Kidney epithelial cell (primary cell): Measurements from ENCODE around the gene ZNF638. TPM values are rescaled to one million over a fixed set of nuclear protein-coding genes. Genes with fewer than 3 reads are reported as not detected.
"Not testable (repeated sequence)": the region's sequence is repeated elsewhere in the genome, so short reads cannot be mapped to it uniquely, and the experiment has no call there.

ENCODE experiments used
- DNase-seq: peaks from one replicate; pipeline ENCODE4 v3.0.0-alpha.2; 2010; ENCODE audit warnings: low read depth
- H3K27me3 ChIP-seq: 2 replicates; pipeline ENCODE4 v1.6.0; 2011; ENCODE audit warnings: low read length; ENCODE audit not compliant: control insufficient read depth, insufficient read depth
- H3K36me3 ChIP-seq: 2 replicates; pipeline ENCODE4 v1.5.1; 2011; ENCODE audit warnings: low read length; ENCODE audit not compliant: control insufficient read depth, insufficient read depth
- H3K4me3 ChIP-seq: 2 replicates; pipeline ENCODE4 v1.5.1; 2011; ENCODE audit warnings: low read depth, mild to moderate bottlenecking, control low read depth, low read length
- CTCF ChIP-seq: IDR thresholded peaks from 2 replicates; pipeline ENCODE4 v1.5.1; 2011; ENCODE audit warnings: mild to moderate bottlenecking, moderate library complexity, low read length, control low read depth, inconsistent platforms; ENCODE audit not compliant: insufficient read depth, poor library complexity, severe bottlenecking
- total RNA-seq: library from RNA; depleted of rRNA; stranded (reverse); fragments of >200 nt; gene quantifications from 2 replicates; pipeline ENCODE4 v1.2.3, GENCODE V29; 2015

Gene ZNF638
- total RNA-seq, 1 donor from 2014 or later = 109 TPM

DNA sequence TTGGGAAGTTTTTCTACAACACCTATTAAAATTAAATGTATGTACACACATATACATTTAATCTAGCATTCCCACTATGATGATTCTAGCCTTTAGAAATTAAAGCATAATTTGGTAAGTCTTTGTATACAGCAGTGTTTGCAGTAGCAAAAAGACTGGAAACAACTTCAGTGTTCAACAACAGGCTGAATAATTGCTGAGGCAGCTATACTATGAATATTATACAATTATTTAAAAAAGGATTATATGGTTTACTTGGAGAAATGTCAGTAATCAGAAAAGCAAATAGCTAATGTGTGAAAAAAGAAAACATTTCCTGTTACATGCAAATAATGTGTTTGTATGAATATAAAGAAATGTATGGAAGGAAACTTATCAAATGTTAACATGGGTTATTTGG lies 1.4 kb upstream of the ZNF638 start:
- DNase-seq = no peak
- no peak for TF ChIP-seq CTCF

GRCh38 chr2:71330585-71331330 lies 824 bp upstream of the ZNF638 start:
- Histone ChIP-seq H3K36me3 (no peaks in the 10 kb centered on the region), H3K4me3 (no peak overlapping the region), H3K27me3 (no peaks in the 10 kb centered on the region)
- DNase-seq = no peak
- TF ChIP-seq CTCF = no peak

More for the DNA sequence above, 1.4 kb upstream of the ZNF638 start:
- Histone ChIP-seq H3K36me3 (no peaks in the 10 kb centered on the region), H3K27me3 (no peaks in the 10 kb centered on the region), H3K4me3 (no peak overlapping the region)

- H3K27me3 ChIP-seq, DNase-seq, H3K4me3 ChIP-seq, H3K36me3 ChIP-seq: not testable (repeated sequence)
Observed at GRCh38 chr2:71331331-71331580, 326 bp upstream of the ZNF638 start.

- no peak for TF ChIP-seq CTCF
- no peak for DNase-seq
- Histone ChIP-seq H3K4me3 (peak overlapping the region; percentile 97), H3K27me3 (no peaks in the 10 kb centered on the region), H3K36me3 (no peaks in the 10 kb centered on the region)
Observed at GRCh38 chr2:71332435-71332796, 834 bp downstream of the ZNF638 start.

GRCh38 chr2:71333619-71334018 lies 2.0 kb downstream of the ZNF638 start:
- no peaks in the 10 kb centered on the region for H3K27me3 ChIP-seq
- peak overlapping the region; percentile 97 for H3K4me3 ChIP-seq
- no peaks in the 10 kb centered on the region for H3K36me3 ChIP-seq
- TF ChIP-seq CTCF = no peak
- no peak for DNase-seq

GRCh38 chr2:71336384-71336783 lies 4.8 kb downstream of the ZNF638 start:
- DNase-seq = no peak
- H3K36me3 ChIP-seq = no peaks in the 10 kb centered on the region
- no peak overlapping the region for H3K4me3 ChIP-seq
- TF ChIP-seq CTCF = no peak
- H3K27me3 ChIP-seq = no peaks in the 10 kb centered on the region
